GM23248 (cell line): ENCODE data around the gene GATM. TPM values are rescaled to one million over a fixed set of nuclear protein-coding genes. Genes with fewer than 3 reads are reported as not detected.
A peak's percentile ranks its signal among the peaks of the same experiment; 100 is the strongest.

Experiments
- DNase-seq: peaks from one replicate; pipeline ENCODE4 v3.0.0-alpha.2; 2015
- H2AFZ ChIP-seq: fragments of 200-600 bp; sonication (generic); 2 replicates; pipeline ENCODE4 v1.6.1; 2016; ENCODE audit warnings: antibody characterized with exemption
- H3F3A ChIP-seq: fragments of 200-600 bp; sonication (generic); 2 replicates; pipeline ENCODE4 v1.6.1; 2016; ENCODE audit warnings: mild to moderate bottlenecking, antibody characterized with exemption, mixed run types; ENCODE audit not compliant: insufficient read depth
- H3K27ac ChIP-seq: fragments of 200-600 bp; sonication (generic); 2 replicates; pipeline ENCODE4 v1.5.1; 2016; ENCODE audit warnings: mild to moderate bottlenecking
- H3K27me3 ChIP-seq: fragments of 200-600 bp; sonication (generic); replicated peaks from 2 replicates; pipeline ENCODE4 v1.6.1; 2016; ENCODE audit warnings: mild to moderate bottlenecking; ENCODE audit not compliant: insufficient read depth
- H3K36me3 ChIP-seq: fragments of 200-600 bp; sonication (generic); 2 replicates; pipeline ENCODE4 v1.6.1; 2016; ENCODE audit warnings: low read depth, mild to moderate bottlenecking
- H3K4me1 ChIP-seq: fragments of 200-600 bp; sonication (generic); 2 replicates; pipeline ENCODE4 v1.6.1; 2016; ENCODE audit warnings: mild to moderate bottlenecking; ENCODE audit not compliant: insufficient read depth
- H3K4me2 ChIP-seq: fragments of 200-600 bp; sonication (generic); one replicate; pipeline ENCODE4 v1.6.1; 2016; ENCODE audit warnings: mild to moderate bottlenecking; ENCODE audit not compliant: unreplicated experiment
- H3K4me3 ChIP-seq: fragments of 200-600 bp; sonication (generic); 2 replicates; pipeline ENCODE4 v1.5.1; 2016; ENCODE audit warnings: mild to moderate bottlenecking
- H3K79me2 ChIP-seq: fragments of 200-600 bp; sonication (generic); 2 replicates; pipeline ENCODE4 v1.6.1; 2016; ENCODE audit warnings: mild to moderate bottlenecking; ENCODE audit not compliant: insufficient read depth
- H3K9ac ChIP-seq: fragments of 200-600 bp; sonication (generic); 2 replicates; pipeline ENCODE4 v1.6.1; 2016; ENCODE audit warnings: mild to moderate bottlenecking
- H3K9me2 ChIP-seq: fragments of 200-600 bp; sonication (generic); 2 replicates; pipeline ENCODE4 v1.6.1; 2016; ENCODE audit warnings: mixed run types, mild to moderate bottlenecking, moderate library complexity; ENCODE audit not compliant: insufficient read depth
- H3K9me3 ChIP-seq: fragments of 200-600 bp; sonication (generic); one replicate; pipeline ENCODE4 v1.6.1; 2017; ENCODE audit warnings: low read depth
- H4K20me1 ChIP-seq: fragments of 200-600 bp; sonication (generic); 2 replicates; pipeline ENCODE4 v1.6.0; 2016; ENCODE audit not compliant: insufficient read depth
- EZH2 ChIP-seq: fragments of 200-600 bp; sonication (generic); IDR thresholded peaks from 2 replicates; pipeline ENCODE4 v1.6.1; 2018; ENCODE audit warnings: antibody characterized with exemption, mild to moderate bottlenecking; ENCODE audit not compliant: insufficient read depth, poor library complexity, severe bottlenecking
- EZH2phosphoT487 ChIP-seq: fragments of 200-600 bp; sonication (generic); IDR thresholded peaks from 2 replicates; pipeline ENCODE4 v1.6.1; 2018; ENCODE audit warnings: antibody characterized with exemption, moderate library complexity, mild to moderate bottlenecking, low read depth; ENCODE audit not compliant: insufficient read depth
- WGBS, 2 experiments: methylation state at CpG; one replicate each; pipeline ENCODE4 v1.1.6; 2015 to 2017; ENCODE audit warnings: low lambda C conversion rate in 2 of 2, low coverage in 1 of 2; ENCODE audit errors: missing lambda C conversion rate in 2 of 2; 5-methylcytosine and 5-hydroxymethylcytosine counted together
- in situ Hi-C: fragments of 300-500 bp; cut with MboI; formaldehyde crosslinking; loops from 2 replicates; pipeline ENCODE4 v1.15.0; 2020
- polyA plus RNA-seq: library from polyadenylated mRNA; unstranded; fragments of >200 nt; fragmentation: Nextera tagmentation; extraction: Ambion mirVana; gene quantifications from 2 replicates; pipeline ENCODE4 v1.2.1, GENCODE V29; 2016
- total RNA-seq: library from RNA; depleted of rRNA; stranded (reverse); fragments of >200 nt; shearing (Covaris generic); gene quantifications from 2 replicates; pipeline ENCODE4 v1.2.3, GENCODE V29; 2014

The GATM gene
- total and polyA plus RNA-seq, 2 experiments from 2014 or later = not detected

- Histone ChIP-seq H3K9ac (no peak overlapping the region), H3K9me3 (no peaks in the 10 kb centered on the region), H3K4me2 (no peak overlapping the region), H3K4me1 (no peaks in the 10 kb centered on the region), H3K27ac (no peak overlapping the region), H3K27me3 (peaks cover under 1% of the 10 kb centered on the region), H3K79me2 (no peaks in the 10 kb centered on the region), H3K36me3 (no peaks in the 10 kb centered on the region), H2AFZ (no peak overlapping the region), H3F3A (no peaks in the 10 kb centered on the region), H3K9me2 (no peaks in the 10 kb centered on the region), H4K20me1 (no peaks in the 10 kb centered on the region), H3K4me3 (no peak overlapping the region)
- DNase-seq = no peak
- WGBS, 2 experiments = 42% methylated on average over 3 of the region's 3 CpGs
- TF ChIP-seq EZH2 = no peak
- TF ChIP-seq EZH2phosphoT487 = no peak
- in situ Hi-C loops = no loop called here
These were observed 37.9 kb downstream of the GATM start for GRCh38 chr15:45340429-45340828.

DNA sequence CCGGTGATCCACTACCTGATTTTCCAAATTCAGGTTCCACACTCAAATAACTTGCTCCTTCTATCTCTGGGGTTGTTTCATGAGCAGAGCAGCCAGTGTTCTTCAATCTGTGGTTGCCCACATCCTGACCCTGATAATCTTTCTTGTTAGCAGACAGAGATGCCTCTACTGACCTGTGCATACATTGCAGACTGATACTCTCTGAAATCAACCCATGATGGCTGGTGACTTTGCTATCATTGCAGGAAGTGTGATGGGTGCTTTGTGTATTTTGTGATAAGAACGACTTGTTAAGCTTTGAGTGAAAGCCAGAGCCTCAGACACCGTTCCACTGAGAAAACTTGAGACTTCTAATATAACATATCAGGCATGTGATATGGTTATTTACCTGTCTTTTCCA, 39.9 kb downstream of the GATM start:
- H3K79me2 ChIP-seq = no peaks in the 10 kb centered on the region
- no peaks in the 10 kb centered on the region; the same call in none of the 2 replicates for H3K27me3 ChIP-seq
- H2AFZ ChIP-seq = no peak overlapping the region
- TF ChIP-seq EZH2phosphoT487 (no peak), EZH2 (no peak)
- no peak overlapping the region for H3K4me2 ChIP-seq
- H3K9ac ChIP-seq = no peak overlapping the region
- in situ Hi-C loops = no loop called here
- no peaks in the 10 kb centered on the region for H3K9me3 ChIP-seq
- DNase-seq = no peak
- no peak overlapping the region for H3K4me3 ChIP-seq
- no peaks in the 10 kb centered on the region for H3K36me3 ChIP-seq
- no peaks in the 10 kb centered on the region for H3F3A ChIP-seq
- 46 to 56% methylated on average over 3 of the region's 3 CpGs for WGBS, 2 experiments
- no peaks in the 10 kb centered on the region for H3K4me1 ChIP-seq
- no peaks in the 10 kb centered on the region for H4K20me1 ChIP-seq
- no peak overlapping the region for H3K27ac ChIP-seq
- H3K9me2 ChIP-seq = no peaks in the 10 kb centered on the region

DNA sequence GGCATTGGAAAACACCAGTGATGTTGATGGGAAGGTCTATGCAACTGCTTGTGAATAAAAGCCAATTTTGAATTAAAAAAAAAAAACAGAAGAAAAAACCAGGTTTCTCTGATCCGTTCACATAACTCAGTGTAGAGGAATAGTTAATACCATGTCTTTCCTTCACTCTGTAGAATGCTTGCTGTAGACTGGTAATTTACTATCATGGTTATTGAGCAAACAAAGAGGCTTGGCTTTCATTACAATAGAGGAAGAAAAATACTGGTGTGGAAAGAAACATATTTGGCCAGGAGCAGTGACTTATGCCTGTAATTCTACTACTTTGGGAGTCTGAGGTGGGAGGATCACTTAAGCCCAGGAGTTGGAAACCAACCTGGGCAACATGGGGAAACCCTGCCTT, 41.1 kb downstream of the GATM start:
- H3F3A ChIP-seq = no peaks in the 10 kb centered on the region
- no peaks in the 10 kb centered on the region for H3K4me1 ChIP-seq
- no peak for DNase-seq
- in situ Hi-C loops = no loop called here
- no peak overlapping the region for H3K9ac ChIP-seq
- TF ChIP-seq EZH2 = no peak
- no peak for TF ChIP-seq EZH2phosphoT487
- no peaks in the 10 kb centered on the region for H3K9me2 ChIP-seq
- H3K79me2 ChIP-seq = no peaks in the 10 kb centered on the region
- H3K4me2 ChIP-seq = no peak overlapping the region
- H3K27ac ChIP-seq = no peak overlapping the region
- H4K20me1 ChIP-seq = no peaks in the 10 kb centered on the region
- WGBS, 2 experiments = 29 to 33% methylated on average over 1 of the region's 1 CpG
- H3K9me3 ChIP-seq = no peaks in the 10 kb centered on the region
- no peak overlapping the region for H3K4me3 ChIP-seq
- no peaks in the 10 kb centered on the region; the same call in 1 of the 2 replicates for H3K27me3 ChIP-seq
- no peak overlapping the region for H2AFZ ChIP-seq
- H3K36me3 ChIP-seq = no peaks in the 10 kb centered on the region

GRCh38 chr15:45333550-45333949, 44.8 kb downstream of the GATM start:
- Histone ChIP-seq H3K4me1 (no peaks in the 10 kb centered on the region), H3K4me3 (no peak overlapping the region), H3K9me2 (no peaks in the 10 kb centered on the region), H3K9me3 (no peaks in the 10 kb centered on the region), H4K20me1 (no peaks in the 10 kb centered on the region), H3K79me2 (no peaks in the 10 kb centered on the region), H3K4me2 (no peak overlapping the region), H3K27me3 (no peaks in the 10 kb centered on the region; the same call in 1 of the 2 replicates), H3K27ac (no peak overlapping the region), H3K36me3 (no peaks in the 10 kb centered on the region), H3F3A (no peaks in the 10 kb centered on the region), H3K9ac (no peak overlapping the region), H2AFZ (no peak overlapping the region)
- in situ Hi-C loops = no loop called here
- WGBS, 2 experiments = 15 to 17% methylated on average over 3 of the region's 3 CpGs
- TF ChIP-seq EZH2 = no peak
- TF ChIP-seq EZH2phosphoT487 = no peak
- peak; percentile 16 for DNase-seq

- Histone ChIP-seq H4K20me1 (no peaks in the 10 kb centered on the region), H3K27ac (no peak overlapping the region), H3F3A (no peaks in the 10 kb centered on the region), H3K36me3 (no peaks in the 10 kb centered on the region), H3K9ac (no peak overlapping the region), H3K27me3 (no peaks in the 10 kb centered on the region; the same call in 1 of the 2 replicates), H3K4me3 (no peak overlapping the region), H3K4me2 (no peak overlapping the region), H3K79me2 (no peaks in the 10 kb centered on the region), H3K9me2 (no peaks in the 10 kb centered on the region), H3K4me1 (no peaks in the 10 kb centered on the region), H2AFZ (no peak overlapping the region), H3K9me3 (no peaks in the 10 kb centered on the region)
- 52 to 59% methylated on average over 12 of the region's 12 CpGs for WGBS, 2 experiments
- in situ Hi-C loops = no loop called here
- no peak for DNase-seq
- no peak for TF ChIP-seq EZH2phosphoT487
- no peak for TF ChIP-seq EZH2
These were observed 45.6 kb downstream of the GATM start for GRCh38 chr15:45332694-45333093.
